ENCODE measurements around the gene MRPS25.

Gene MRPS25

GRCh38 chr3:15064835-15065549 is at the start of gene MRPS25:
MRPS25 (minus strand) TSS chr3:15065315; CDS start chr3:15065194, 121 bp downstream.
- DNase-seq, result peak; percentile 87 to 92

GRCh38 chr3:15113884-15114283 is 48.8 kb upstream of the MRPS25 start:
- peak in 1 of 2 experiments; percentile 65 for DNase-seq

GRCh38 chr3:15113471-15113870 is 48.4 kb upstream of the MRPS25 start:
- DNase-seq, result peak; percentile 65 to 73

- no peak for DNase-seq
Observed at GRCh38 chr3:15112011-15112410, 46.9 kb upstream of the MRPS25 start.

- no peak for DNase-seq
Observed at GRCh38 chr3:15110206-15110605, 45.1 kb upstream of the MRPS25 start.

- no peak for DNase-seq
Observed at GRCh38 chr3:15108869-15109268, 43.8 kb upstream of the MRPS25 start.

- peak; percentile 47 to 77 for DNase-seq
Observed at GRCh38 chr3:15108082-15108545, 43.0 kb upstream of the MRPS25 start.

- no peak for DNase-seq
Observed at GRCh38 chr3:15107075-15107947, 42.2 kb upstream of the MRPS25 start.

GRCh38 chr3:15102836-15103235 is 37.7 kb upstream of the MRPS25 start:
- DNase-seq, result no peak

- no peak for DNase-seq
Observed at GRCh38 chr3:15102256-15102655, 37.1 kb upstream of the MRPS25 start.

- no peak for DNase-seq
Observed at GRCh38 chr3:15099364-15100098, 34.4 kb upstream of the MRPS25 start.

GRCh38 chr3:15098503-15099363 is 33.6 kb upstream of the MRPS25 start, which contains the start of gene RBSN:
RBSN (minus strand) TSS chr3:15099148; CDS start chr3:15096120, 3,028 bp downstream.
- peak; percentile 91 to 95 for DNase-seq

- DNase-seq, result no peak
Observed at GRCh38 chr3:15097891-15098290, 32.8 kb upstream of the MRPS25 start.

GRCh38 chr3:15096046-15096445 is 30.9 kb upstream of the MRPS25 start:
- DNase-seq, result no peak

- no peak for DNase-seq
Observed at GRCh38 chr3:15094187-15094875, 29.2 kb upstream of the MRPS25 start.

- DNase-seq, result no peak
Observed at GRCh38 chr3:15092686-15093085, 27.6 kb upstream of the MRPS25 start.

- no peak for DNase-seq
Observed at GRCh38 chr3:15091575-15091974, 26.5 kb upstream of the MRPS25 start.

- no peak for DNase-seq
Observed at GRCh38 chr3:15089201-15089600, 24.1 kb upstream of the MRPS25 start.

GRCh38 chr3:15086699-15087098 is 21.6 kb upstream of the MRPS25 start:
- no peak for DNase-seq

GRCh38 chr3:15086263-15086662 is 21.1 kb upstream of the MRPS25 start:
- DNase-seq, result no peak

GRCh38 chr3:15083252-15083651 is 18.1 kb upstream of the MRPS25 start:
- DNase-seq, result no peak
